UCSD-AML1 (cell line): Measurements from ENCODE around the gene PPP6R2.
"Not testable (repeated sequence)": the region's sequence is repeated elsewhere in the genome, so short reads cannot be mapped to it uniquely, and the experiment has no call there.

Experiments used
- DNase-seq: peaks from one replicate; lab custom pipeline; 2025; ENCODE audit not compliant: unreplicated experiment; lab: John Stamatoyannopoulos, UW

The PPP6R2 gene

GRCh38 chr22:50422961-50423815 is 80.1 kb downstream of the PPP6R2 start:
- no peak for DNase-seq

- no peak for DNase-seq
Measured at GRCh38 chr22:50423956-50424355, 80.8 kb downstream of the PPP6R2 start.

DNA sequence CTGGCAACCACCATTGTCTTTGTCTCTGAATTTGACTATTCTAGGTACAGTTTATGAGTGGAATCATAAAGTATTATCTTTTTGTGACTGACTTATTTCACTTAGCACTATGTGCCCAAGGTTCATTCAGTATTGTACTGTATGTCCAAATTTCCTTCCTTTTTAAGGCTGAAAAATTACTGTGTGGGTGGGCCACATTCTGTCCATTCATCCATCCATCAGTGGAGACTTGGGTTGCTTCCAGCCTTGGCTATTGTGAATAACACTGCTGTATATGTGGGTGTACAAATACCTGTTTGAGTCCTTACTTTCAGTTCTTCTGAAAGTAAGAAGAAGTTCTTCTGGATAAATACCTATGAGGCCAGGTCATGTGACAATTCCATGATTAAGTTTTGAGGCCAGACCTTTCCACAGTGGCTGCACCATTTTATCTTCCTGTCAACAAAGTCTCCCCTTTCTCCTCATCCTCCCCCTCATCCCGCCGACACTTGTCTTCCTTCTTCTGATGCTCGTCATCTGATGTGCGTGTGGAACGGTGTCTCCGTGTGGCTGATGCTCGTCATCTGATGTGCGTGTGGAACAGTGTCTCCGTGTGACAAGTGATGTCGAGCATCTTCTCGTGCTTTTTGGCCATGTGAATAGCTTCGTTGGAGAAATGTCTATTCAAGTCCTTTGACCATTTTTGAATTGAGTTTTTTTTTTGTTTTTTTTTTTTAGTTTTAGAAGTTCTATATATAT is 82.2 kb downstream of the PPP6R2 start:
- DNase-seq = no peak

DNA sequence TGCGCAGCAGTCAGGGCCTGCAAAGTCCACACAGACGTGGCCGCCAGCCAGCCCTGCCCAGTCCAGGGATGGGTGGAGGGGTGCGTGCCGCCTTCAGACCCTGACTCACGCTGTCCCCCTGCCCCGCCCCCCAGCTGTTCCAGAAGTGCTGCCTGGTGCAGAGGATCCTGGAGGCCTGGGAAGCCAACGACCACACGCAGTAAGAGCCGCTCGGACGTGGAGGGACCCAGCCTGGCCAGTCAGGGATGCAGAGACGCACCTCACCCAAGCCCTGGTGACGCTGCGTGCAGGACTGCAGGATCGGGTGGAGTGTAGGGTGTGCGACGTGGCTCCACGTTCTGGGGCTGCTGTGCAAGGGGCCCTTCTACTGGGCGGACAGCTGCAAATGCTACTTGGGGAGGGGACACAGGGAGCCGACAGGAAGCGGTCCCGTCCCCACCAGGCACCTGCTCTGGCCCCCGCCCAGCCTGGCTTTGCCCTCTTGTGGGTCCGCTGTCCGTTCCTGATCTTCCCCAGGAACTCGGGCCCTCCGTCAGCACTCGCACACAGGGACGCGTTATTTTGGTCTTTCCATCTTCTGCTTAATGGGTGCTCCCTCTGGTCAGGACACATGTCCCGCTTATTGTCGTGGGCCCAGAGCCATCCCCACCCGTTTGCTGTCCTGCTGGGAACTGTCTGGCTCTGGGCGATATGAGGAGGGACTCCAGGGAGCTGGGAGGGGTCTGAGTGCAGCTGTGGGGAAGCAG is 89.2 kb downstream of the PPP6R2 start:
- DNase-seq = no peak

DNA sequence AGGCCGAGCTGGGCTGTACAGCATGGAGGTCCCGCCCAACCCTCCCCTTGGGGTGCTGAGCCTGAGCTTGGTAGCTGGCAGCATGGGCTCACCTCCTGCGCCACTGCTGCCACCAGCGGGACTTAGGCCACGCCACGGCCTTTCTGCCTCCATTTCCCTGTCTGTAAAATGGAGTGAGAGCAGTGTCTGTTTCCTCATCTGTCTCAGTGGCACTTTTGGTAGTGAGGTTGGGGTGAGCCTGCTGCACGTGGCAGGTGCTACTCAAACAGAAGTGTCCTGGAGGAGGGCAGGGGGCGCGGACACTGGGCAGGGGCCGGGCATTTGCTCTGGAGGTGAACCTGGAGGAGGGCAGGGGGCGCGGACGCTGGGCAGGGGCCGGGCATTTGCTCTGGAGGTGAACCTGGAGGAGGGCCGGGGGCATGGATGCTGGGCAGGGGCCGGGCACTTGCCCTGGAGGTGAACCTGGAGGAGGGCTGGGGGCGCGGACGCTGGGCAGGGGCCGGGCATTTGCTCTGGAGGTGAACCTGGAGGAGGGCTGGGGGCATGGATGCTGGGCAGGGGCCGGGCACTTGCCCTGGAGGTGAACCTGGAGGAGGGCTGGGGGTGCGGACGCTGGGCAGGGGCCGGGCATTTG is 89.9 kb downstream of the PPP6R2 start:
- not testable (repeated sequence) for DNase-seq

- DNase-seq = no peak
Measured at GRCh38 chr22:50434849-50435248, 91.7 kb downstream of the PPP6R2 start.

GRCh38 chr22:50435291-50436014 is 92.3 kb downstream of the PPP6R2 start:
- DNase-seq = no peak

DNA sequence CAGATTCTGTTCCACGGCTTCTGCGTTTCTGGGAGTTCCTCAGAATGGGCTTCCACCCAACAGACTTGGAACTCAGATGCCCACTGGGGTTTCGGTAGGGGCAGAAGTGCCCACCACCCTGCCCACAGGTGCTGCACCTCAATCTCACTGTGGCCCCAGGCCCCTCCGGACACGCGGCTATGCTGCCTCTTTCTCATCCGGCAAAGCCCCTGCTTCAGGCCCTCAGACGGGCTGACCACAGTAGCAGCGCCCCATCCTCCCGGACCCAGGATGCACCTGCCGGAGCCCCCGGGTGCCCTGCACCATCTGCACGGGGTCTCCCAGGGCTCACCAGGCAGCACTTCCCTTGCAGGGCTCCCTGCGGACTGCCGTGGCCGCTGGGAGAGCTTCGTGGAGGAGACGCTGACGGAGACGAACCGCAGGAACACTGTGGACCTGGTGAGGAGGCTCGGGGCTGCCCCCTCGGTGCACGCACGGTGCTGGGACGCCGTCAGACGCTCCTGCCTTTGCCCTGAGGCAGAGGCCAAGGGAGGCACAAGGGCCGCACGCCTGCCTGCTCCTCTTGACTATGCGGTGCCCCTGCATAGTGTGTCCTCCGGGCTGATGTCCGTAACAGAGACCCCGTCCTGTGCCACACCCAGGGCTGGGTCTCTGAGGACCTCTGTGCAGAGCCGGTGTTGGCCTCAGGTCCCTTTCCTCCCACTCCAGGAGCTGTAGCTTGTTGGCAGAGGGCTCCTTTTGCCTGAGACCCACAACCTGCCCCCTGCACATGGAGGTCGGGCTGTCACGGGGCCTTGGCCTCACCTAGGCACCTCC is 93.1 kb downstream of the PPP6R2 start:
- no peak for DNase-seq

DNA sequence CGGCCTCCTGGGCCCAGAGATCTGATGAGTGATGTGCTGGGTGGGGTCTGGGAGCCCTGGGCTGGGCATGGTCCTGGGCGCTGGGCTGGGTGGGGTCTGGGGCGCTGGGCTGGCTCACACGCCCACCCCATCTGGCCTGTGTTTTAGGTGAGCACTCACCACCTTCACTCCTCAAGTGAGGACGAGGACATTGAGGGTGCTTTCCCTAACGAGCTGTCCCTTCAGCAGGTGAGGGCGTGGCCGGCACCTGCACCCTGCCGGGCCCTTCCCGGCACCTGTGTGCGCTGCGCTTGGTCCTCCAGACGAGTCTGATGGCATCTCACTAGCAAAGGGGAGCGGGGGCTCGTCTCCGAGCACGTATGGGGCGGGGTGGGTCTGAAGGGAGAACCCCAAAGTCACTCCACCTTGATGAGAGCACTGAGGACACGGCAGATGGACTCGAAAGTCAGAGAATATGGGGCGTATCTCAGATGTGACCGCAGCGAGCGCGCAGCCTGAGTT is 93.8 kb downstream of the PPP6R2 start:
- DNase-seq = no peak

- DNase-seq = no peak
Measured at GRCh38 chr22:50437511-50438304, 94.6 kb downstream of the PPP6R2 start.

- DNase-seq = no peak
Measured at GRCh38 chr22:50438305-50439275, 95.5 kb downstream of the PPP6R2 start.

- DNase-seq = no peak
Measured at GRCh38 chr22:50439314-50439870, 96.3 kb downstream of the PPP6R2 start.

- DNase-seq = no peak
Measured at GRCh38 chr22:50439871-50440331, 96.8 kb downstream of the PPP6R2 start.

- DNase-seq = no peak
Measured at GRCh38 chr22:50440544-50441249, 97.6 kb downstream of the PPP6R2 start.

- DNase-seq = no peak
Measured at GRCh38 chr22:50441428-50441993, 98.4 kb downstream of the PPP6R2 start.

GRCh38 chr22:50443197-50443596 is 100.1 kb downstream of the PPP6R2 start:
- DNase-seq = no peak
